GM18505 (cell line): ENCODE results near the gene SENP1.

ENCODE experiments used
- ATAC-seq: cut with Tn5 transposase; IDR thresholded peaks from one replicate; pipeline ENCODE4 v1.9.1; 2021; ENCODE audit not compliant: unreplicated experiment
- POLR2A ChIP-seq: IDR thresholded peaks from 4 replicates; pipeline ENCODE4 v1.6.1; 2011; ENCODE audit warnings: borderline replicate concordance; ENCODE audit not compliant: insufficient read depth, insufficient read length; ENCODE audit errors: extremely low read depth

SENP1 gene

GRCh38 chr12:48005750-48006021 lies 100.2 kb downstream of the SENP1 start:
- TF ChIP-seq POLR2A, result no peak
- no peak for ATAC-seq

GRCh38 chr12:48005001-48005749 lies 100.7 kb downstream of the SENP1 start:
- TF ChIP-seq POLR2A, result no peak
- no peak for ATAC-seq

- no peak for ATAC-seq
- no peak for TF ChIP-seq POLR2A
Observed at GRCh38 chr12:48004053-48004941, 101.6 kb downstream of the SENP1 start, which contains the start of gene COL2A1. COL2A1 (minus strand) TSS chr12:48004476; CDS start chr12:48004321, 155 bp downstream.

DNA sequence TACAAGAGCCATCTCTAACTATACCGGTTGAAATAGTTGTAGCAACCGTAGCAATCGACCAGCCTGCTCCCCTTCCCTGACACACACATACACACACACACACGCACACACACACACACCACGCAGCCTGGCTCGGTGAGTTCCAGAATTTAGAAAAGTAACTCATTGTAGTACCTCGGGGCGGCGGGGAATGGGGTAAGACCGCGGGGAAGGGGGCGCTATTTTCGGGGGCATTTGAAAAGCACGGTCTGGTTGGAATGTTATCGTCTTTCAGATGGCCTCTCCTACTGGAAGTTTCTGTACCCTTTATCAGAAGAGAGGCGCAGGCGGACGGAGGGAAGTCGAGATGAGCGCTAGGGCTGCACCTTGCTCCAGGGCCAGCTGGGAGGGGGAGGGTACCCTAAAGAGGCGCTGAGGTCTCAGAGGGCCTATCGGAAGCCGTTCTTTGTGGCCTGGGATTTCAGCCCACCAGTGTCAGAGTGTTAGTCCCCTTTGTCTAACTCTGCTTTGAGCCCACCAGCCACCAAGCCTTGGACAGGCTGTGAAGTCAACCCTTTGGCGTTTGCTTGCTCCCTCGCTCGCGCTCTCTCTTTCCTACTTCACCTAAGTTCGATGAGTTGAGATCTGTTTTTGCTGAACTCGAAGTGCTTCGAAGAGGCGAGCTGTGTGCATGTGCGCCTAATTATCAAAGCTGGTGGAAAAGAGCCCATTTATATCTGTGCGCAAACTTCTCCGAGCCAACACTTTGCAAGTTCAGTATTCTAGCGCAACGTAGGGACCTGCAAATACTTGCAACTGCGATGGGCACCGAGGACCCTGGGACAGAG lies 102.4 kb downstream of the SENP1 start:
- no peak for ATAC-seq
- no peak for TF ChIP-seq POLR2A

DNA sequence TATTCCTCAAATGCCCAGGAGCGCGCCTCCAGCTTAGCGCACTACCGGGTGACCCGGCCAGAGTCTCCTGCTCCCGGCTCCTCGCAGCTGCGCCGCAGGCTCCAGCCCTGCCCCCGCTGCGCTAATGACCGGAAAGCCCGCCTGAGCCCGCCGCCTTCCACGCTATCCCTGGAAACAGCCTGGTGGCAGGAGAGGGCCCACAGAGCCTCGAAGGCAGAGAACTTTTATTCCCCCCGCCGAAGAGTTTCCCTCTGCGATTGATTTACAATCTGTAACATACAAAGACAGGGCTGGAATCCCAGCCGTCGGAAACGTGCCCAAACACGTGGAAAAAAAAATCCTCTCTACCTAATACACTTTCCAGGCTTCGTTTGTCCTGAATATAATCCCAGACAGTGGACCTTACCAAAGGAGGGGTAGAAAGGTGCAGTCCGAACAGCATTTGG lies 103.1 kb downstream of the SENP1 start:
- no peak for ATAC-seq
- TF ChIP-seq POLR2A, result no peak

GRCh38 chr12:48002414-48002730 lies 103.5 kb downstream of the SENP1 start:
- TF ChIP-seq POLR2A, result no peak
- ATAC-seq, result no peak

- no peak for ATAC-seq
- no peak for TF ChIP-seq POLR2A
Observed at GRCh38 chr12:48001505-48002413, 104.1 kb downstream of the SENP1 start.

DNA sequence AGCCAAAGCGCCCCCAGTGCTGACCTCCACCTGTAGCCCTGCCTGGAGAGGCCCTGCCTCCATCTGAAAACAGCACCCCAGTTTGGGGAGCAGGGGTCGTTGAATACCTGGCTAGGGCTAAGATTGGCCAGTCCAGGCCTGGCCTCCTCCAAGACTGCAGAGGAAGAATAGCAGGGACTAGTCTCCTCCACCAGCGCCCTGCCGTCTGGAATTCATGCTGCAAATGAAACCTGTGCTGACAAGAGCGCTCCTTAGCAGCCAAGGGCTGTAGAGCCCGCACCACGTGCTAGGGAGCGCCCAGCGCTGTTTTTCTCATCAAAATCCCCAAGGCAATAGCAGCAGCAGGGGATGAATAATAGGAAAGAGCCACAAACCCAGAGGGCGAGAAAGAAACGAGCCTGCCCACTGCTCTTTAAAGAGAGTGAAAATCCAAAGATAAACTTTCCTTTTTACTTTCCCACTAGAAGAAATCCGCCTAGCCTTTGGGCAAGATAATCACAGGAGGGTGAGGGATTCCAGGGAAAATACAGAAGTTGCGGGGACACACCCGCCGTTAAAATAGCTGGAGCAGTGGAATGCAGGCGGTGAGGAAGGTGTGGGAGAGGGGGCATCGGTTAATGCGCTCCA lies 104.9 kb downstream of the SENP1 start:
- TF ChIP-seq POLR2A, result no peak

DNA sequence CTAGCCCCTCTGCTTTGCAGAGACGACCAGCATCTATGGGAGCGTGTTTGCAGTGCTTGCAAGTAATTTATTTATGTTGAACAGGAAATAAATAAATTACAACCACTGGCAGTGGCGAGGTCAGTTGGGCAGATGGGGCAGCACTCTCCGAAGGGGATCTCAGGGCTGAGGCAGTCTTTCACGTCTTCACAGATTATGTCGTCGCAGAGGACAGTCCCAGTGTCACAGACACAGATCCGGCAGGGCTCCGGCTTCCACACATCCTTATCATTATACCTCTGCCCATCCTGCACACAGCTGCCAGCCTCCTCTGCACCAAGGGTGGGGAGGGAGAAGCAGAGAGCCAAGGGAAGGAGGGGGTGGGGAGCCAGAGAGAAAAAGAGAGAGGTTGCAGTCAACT lies 106.1 kb downstream of the SENP1 start:
- no peak for TF ChIP-seq POLR2A
- no peak for ATAC-seq

More for the DNA sequence above, 104.9 kb downstream of the SENP1 start:
- ATAC-seq, result no peak

GRCh38 chr12:47997321-47997720 lies 108.6 kb downstream of the SENP1 start:
- no peak for TF ChIP-seq POLR2A

GRCh38 chr12:47995981-47996401 lies 109.9 kb downstream of the SENP1 start:
- TF ChIP-seq POLR2A, result no peak
- ATAC-seq, result no peak

More at GRCh38 chr12:47997321-47997720, 108.6 kb downstream of the SENP1 start:
- ATAC-seq, result no peak

DNA sequence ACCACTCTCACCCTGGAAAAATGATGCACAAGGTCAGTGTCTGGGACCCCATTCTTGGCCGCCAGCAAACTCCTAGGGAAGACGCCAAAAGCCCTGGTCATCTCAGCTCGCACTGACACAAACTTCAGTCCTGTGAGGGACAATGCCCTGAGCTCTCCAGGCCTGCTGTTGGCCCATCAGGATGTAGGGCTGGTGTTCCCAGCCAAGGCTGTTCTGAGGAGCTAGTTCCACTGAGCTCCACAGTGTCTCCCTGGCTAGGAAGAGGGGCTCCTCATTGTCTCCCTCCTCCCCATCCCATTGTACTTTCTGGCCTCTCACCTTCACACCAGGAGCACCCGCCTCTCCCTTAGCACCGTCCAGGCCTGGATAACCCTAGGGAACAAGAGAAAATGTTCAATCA lies 112.4 kb downstream of the SENP1 start:
- no peak for TF ChIP-seq POLR2A
- no peak for ATAC-seq
